Hematopoietic multipotent progenitor cell treated with erythropoietin and hydrocortisone succinate and interleukin-3 and kit ligand, for 4 days (in vitro differentiated cells): ENCODE measurements around the gene SLC4A5.
"Not testable (repeated sequence)": the region's sequence is repeated elsewhere in the genome, so short reads cannot be mapped to it uniquely, and the experiment has no call there.

Experiments
- DNase-seq: peaks from one replicate; pipeline ENCODE4 v3.0.0-alpha.2; 2015

SLC4A5 gene

DNA sequence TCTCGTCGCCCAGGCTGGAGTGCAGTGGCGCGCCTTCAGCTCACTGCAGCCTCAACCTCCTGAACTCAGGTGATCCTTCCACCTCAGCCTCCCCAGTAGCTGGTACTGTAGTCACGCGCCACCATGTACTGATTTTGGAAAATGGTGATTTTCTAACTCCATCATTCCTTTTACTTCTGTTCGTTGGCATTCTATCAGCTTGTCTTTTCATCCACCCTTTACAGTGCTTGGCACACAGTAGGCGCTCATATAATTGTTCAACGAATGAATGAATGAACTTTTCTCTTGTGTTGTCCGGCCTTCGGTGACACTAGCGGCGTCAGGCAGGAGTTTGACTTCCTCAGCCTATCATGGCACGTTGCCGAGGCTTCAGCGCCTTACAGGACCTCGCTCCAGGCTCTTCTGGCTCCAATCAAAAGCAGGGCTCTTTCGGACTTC lies 145.2 kb downstream of the SLC4A5 start:
- DNase-seq = no peak

- no peak for DNase-seq
Measured at GRCh38 chr2:74197049-74197448, 146.2 kb downstream of the SLC4A5 start.

- no peak for DNase-seq
Measured at GRCh38 chr2:74194799-74195198, 148.4 kb downstream of the SLC4A5 start.

- no peak for DNase-seq
Measured at GRCh38 chr2:74191596-74192380, 151.4 kb downstream of the SLC4A5 start.

- no peak for DNase-seq
Measured at GRCh38 chr2:74188696-74189095, 154.5 kb downstream of the SLC4A5 start.

DNA sequence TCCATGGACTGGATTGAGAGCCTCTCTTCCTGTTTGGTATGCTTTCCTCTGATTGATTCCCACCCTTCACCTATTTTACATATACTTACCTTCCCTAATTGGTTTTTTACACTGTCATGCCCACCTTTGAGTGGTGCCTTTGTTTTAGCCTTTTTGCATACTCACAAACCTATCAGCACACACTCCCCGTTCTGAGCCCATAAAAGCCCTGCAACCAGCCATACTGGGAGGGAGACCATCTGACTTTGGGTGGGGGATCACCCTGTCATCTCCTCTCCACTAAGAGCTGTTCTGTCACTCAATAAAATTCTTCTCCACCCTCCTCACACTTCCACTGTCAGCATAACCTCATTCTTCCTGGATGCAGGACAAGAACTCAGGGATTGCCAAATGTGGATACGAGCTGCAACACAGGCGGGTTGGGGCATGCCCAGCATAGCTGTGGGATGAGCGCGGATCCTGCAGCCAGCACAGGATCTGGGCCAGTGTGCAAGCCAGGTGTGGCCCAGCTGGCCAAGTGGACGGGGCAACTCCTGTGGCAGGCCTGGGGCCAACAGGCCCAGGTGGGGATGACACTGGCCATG lies 155.1 kb downstream of the SLC4A5 start:
- DNase-seq = no peak

GRCh38 chr2:74186706-74187105 lies 156.5 kb downstream of the SLC4A5 start:
- DNase-seq = not testable (repeated sequence)

GRCh38 chr2:74186038-74186437 lies 157.2 kb downstream of the SLC4A5 start:
- DNase-seq = peak; percentile 99

GRCh38 chr2:74183878-74184277 lies 159.3 kb downstream of the SLC4A5 start:
- DNase-seq = no peak

DNA sequence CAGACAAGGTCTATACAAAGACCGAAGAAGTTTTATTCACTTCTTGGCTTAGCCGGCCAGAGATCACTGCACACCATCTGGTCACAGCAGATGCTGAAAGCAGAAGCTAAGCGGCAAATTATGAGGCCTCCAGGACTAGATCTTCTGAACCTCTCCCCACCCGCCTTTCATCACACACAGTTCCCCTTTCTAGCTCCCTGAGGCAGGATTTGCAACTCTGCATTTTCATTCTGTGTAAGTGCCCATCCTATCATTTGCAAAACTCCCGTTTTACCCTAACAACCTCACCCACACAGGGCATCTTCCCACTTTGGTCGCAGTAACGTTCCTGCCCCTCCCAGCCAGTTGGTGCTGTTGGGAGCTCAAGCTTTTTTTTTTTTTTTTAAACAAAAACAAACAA lies 161.5 kb downstream of the SLC4A5 start:
- DNase-seq = peak; percentile 98

DNA sequence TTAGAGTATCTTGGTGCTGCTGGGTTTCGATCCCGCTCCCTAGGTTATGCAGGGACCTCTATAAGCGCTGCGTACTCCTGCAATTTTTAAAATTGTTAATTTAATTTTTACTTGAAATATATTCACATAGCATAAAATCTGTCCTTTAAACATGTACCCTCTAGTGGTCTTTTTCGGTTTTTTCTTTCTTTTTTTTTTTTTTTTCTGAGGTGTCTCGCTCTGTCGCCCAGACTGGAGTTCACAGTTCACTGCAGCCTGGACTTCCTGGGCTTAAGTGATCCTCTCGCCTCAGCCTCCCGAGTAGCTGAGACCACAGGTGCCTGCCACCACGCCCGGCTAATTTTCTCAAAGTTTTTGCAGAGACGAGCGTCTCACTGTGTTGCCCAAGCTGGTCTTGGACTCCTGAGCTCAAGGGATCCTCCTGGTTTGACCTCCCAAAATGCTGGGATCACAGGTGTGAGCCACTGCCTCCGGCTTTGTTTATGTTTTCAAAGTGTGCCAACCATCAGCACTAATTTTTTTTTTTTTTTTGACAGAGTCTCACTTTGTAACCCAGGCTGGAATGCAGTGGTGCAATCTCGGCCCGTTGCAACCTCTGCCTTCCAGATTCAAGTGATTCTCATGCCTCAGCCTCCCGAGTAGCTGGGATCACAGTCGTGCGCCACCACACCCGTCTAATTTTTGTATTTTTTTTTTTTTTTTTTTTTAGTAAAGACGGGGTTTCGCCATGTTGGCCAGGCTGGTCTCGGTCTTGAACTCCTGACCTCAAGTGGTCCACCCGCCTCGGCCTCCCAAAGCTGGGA lies 164.0 kb downstream of the SLC4A5 start:
- DNase-seq = no peak

- peak; percentile 100 for DNase-seq
Measured at GRCh38 chr2:74178211-74179062, 164.8 kb downstream of the SLC4A5 start, which contains the start of gene MOB1A. TSS of gene MOB1A (minus strand) at chr2:74178879. CDS start at chr2:74178674, 205 bp downstream.

- no peak for DNase-seq
Measured at GRCh38 chr2:74177696-74178095, 165.5 kb downstream of the SLC4A5 start.

GRCh38 chr2:74174909-74175308 lies 168.3 kb downstream of the SLC4A5 start:
- DNase-seq = no peak

DNA sequence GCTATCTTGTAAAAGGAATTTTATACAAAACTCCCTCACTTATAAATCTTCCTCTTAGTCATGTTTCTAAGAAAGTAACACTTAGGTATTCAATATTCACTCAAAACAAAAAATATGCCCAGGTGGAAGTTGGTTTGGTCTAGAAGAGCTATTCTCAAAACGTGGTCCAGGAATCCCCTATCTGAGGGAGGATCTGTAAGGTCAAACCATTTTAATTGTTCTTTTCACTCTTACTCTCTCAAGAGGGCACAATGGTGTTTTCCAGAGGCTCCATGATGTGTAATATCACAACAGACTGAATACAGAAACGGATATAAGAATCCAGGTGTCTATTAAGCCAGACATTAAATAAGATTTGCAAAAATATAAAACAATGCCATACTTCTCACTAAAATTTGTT lies 174.5 kb downstream of the SLC4A5 start:
- no peak for DNase-seq
